GM12801 (cell line): Measurements from ENCODE around the gene DTWD2.

ENCODE experiments used
- CTCF ChIP-seq: IDR thresholded peaks from one replicate; pipeline ENCODE4 v1.5.1; 2011; ENCODE audit warnings: control low read depth; ENCODE audit not compliant: insufficient read length; ENCODE audit errors: extremely low read depth

DTWD2 gene

GRCh38 chr5:118987988-118988865, at the start of gene DTWD2:
DTWD2 (minus strand) TSS chr5:118988547; CDS start chr5:118988511, 36 bp downstream.
- no peak for TF ChIP-seq CTCF

- TF ChIP-seq CTCF, result no peak
Observed at GRCh38 chr5:119037496-119038215, 49.3 kb upstream of the DTWD2 start.

GRCh38 chr5:119036101-119036762, 47.9 kb upstream of the DTWD2 start:
- TF ChIP-seq CTCF, result no peak

- no peak for TF ChIP-seq CTCF
Observed at GRCh38 chr5:119033135-119033534, 44.8 kb upstream of the DTWD2 start.

- TF ChIP-seq CTCF, result no peak
Observed at GRCh38 chr5:119032656-119033055, 44.3 kb upstream of the DTWD2 start.

GRCh38 chr5:119031905-119032304, 43.6 kb upstream of the DTWD2 start:
- TF ChIP-seq CTCF, result no peak

- no peak for TF ChIP-seq CTCF
Observed at GRCh38 chr5:119031011-119031886, 42.9 kb upstream of the DTWD2 start.
